SK-N-SH treated with all-trans-retinoic acid at 6 μM for 48 hours (cell line): ENCODE data around the gene SRGN.

ENCODE experiments used
- ARNTL ChIP-seq: fragments of 450-650 bp; formaldehyde crosslinking; IDR thresholded peaks from 2 replicates; pipeline ENCODE4 v1.5.0; 2020; ENCODE audit warnings: low read depth, mild to moderate bottlenecking, moderate library complexity, borderline replicate concordance
- BACH2 ChIP-seq: fragments of 250-450 bp; sonication (Bioruptor Pico); IDR thresholded peaks from 2 replicates; pipeline ENCODE4 v1.9.0; 2021; ENCODE audit warnings: mild to moderate bottlenecking, borderline replicate concordance
- CSDC2 ChIP-seq: fragments of 250-450 bp; sonication (Bioruptor Pico); IDR thresholded peaks from 2 replicates; pipeline ENCODE4 v1.5.0; 2020; ENCODE audit warnings: mild to moderate bottlenecking, moderate library complexity
- CSRNP3 ChIP-seq: fragments of 250-450 bp; sonication (Bioruptor Pico); IDR thresholded peaks from 2 replicates; pipeline ENCODE4 v1.5.1; 2021; ENCODE audit warnings: mild to moderate bottlenecking, moderate library complexity
- ESRRG ChIP-seq: fragments of 250-450 bp; sonication (Bioruptor Pico); IDR thresholded peaks from 2 replicates; pipeline ENCODE4 v1.6.1; 2021; ENCODE audit warnings: mild to moderate bottlenecking
- GLIS3 ChIP-seq: fragments of 250-450 bp; sonication (Bioruptor Pico); IDR thresholded peaks from 2 replicates; pipeline ENCODE4 v1.5.0; 2020; ENCODE audit warnings: mild to moderate bottlenecking, moderate library complexity
- PATZ1 ChIP-seq: fragments of 250-450 bp; sonication (Bioruptor Pico); IDR thresholded peaks from 2 replicates; pipeline ENCODE4 v1.8.0; 2020; ENCODE audit warnings: mild to moderate bottlenecking, moderate library complexity, borderline replicate concordance
- RARB ChIP-seq: fragments of 250-450 bp; sonication (Bioruptor Pico); IDR thresholded peaks from 2 replicates; pipeline ENCODE4 v1.8.0; 2021; ENCODE audit warnings: mild to moderate bottlenecking, moderate library complexity
- TOX ChIP-seq: fragments of 250-450 bp; sonication (Bioruptor Pico); IDR thresholded peaks from 2 replicates; pipeline ENCODE4 v1.8.0; 2021; ENCODE audit warnings: mild to moderate bottlenecking, moderate library complexity, borderline replicate concordance
- ZFP3 ChIP-seq: fragments of 250-450 bp; sonication (Bioruptor Pico); IDR thresholded peaks from 2 replicates; pipeline ENCODE4 v1.5.0; 2020; ENCODE audit warnings: mild to moderate bottlenecking, moderate library complexity
- ZFP30 ChIP-seq: fragments of 450-650 bp; formaldehyde crosslinking; IDR thresholded peaks from 2 replicates; pipeline ENCODE4 v1.5.0; 2022; ENCODE audit warnings: mild to moderate bottlenecking, moderate library complexity
- ZNF565 ChIP-seq: fragments of 450-650 bp; formaldehyde crosslinking; conservative IDR thresholded peaks from 2 replicates; pipeline ENCODE4 v1.5.0; 2020; ENCODE audit warnings: low read depth, mild to moderate bottlenecking, moderate library complexity
- TF ChIP-seq, protein P1 (sequence below): fragments of 250-450 bp; sonication (Bioruptor Pico); IDR thresholded peaks from 2 replicates; pipeline ENCODE4 v1.5.0; 2020; ENCODE audit warnings: mild to moderate bottlenecking, moderate library complexity
- TF ChIP-seq, protein P2 (sequence below): fragments of 250-450 bp; sonication (Bioruptor Pico); IDR thresholded peaks from 2 replicates; pipeline ENCODE4 v1.5.1; 2020; ENCODE audit warnings: low read depth, mild to moderate bottlenecking, moderate library complexity

DNA sequence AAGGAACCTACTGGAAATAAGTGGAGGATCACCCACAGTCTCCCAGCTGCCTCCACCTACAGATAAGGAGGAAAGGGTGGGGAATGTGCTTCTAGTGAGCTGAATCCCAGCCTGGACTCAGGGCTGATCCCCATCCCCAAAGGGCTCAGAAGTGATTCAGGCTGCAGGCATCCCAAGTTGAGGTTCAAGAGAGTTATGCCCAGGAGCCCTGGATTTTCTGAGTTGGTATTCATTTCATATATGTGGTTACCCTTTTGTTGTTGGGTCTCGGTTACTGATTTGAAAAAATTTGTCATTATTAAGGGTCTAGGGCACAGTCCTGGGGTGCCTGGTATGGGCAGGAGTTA is 30.0 kb upstream of the SRGN start:
- TF ChIP-seq ESRRG (no peak), PATZ1 (CRISPR knock-in tag) (no peak), ARNTL (no peak), RARB (CRISPR knock-in tag) (no peak), BACH2 (CRISPR knock-in tag) (no peak), CSDC2 (no peak), CSRNP3 (CRISPR knock-in tag) (no peak), ZFP3 (CRISPR knock-in tag) (no peak), ZFP30 (no peak), TOX (CRISPR knock-in tag) (no peak), GLIS3 (CRISPR knock-in tag) (no peak), ZNF565 (no peak)
- TF ChIP-seq, protein P1, sequence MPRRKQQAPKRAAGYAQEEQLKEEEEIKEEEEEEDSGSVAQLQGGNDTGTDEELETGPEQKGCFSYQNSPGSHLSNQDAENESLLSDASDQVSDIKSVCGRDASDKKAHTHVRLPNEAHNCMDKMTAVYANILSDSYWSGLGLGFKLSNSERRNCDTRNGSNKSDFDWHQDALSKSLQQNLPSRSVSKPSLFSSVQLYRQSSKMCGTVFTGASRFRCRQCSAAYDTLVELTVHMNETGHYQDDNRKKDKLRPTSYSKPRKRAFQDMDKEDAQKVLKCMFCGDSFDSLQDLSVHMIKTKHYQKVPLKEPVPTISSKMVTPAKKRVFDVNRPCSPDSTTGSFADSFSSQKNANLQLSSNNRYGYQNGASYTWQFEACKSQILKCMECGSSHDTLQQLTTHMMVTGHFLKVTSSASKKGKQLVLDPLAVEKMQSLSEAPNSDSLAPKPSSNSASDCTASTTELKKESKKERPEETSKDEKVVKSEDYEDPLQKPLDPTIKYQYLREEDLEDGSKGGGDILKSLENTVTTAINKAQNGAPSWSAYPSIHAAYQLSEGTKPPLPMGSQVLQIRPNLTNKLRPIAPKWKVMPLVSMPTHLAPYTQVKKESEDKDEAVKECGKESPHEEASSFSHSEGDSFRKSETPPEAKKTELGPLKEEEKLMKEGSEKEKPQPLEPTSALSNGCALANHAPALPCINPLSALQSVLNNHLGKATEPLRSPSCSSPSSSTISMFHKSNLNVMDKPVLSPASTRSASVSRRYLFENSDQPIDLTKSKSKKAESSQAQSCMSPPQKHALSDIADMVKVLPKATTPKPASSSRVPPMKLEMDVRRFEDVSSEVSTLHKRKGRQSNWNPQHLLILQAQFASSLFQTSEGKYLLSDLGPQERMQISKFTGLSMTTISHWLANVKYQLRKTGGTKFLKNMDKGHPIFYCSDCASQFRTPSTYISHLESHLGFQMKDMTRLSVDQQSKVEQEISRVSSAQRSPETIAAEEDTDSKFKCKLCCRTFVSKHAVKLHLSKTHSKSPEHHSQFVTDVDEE (CRISPR knock-in tag), result no peak
- TF ChIP-seq, protein P2, sequence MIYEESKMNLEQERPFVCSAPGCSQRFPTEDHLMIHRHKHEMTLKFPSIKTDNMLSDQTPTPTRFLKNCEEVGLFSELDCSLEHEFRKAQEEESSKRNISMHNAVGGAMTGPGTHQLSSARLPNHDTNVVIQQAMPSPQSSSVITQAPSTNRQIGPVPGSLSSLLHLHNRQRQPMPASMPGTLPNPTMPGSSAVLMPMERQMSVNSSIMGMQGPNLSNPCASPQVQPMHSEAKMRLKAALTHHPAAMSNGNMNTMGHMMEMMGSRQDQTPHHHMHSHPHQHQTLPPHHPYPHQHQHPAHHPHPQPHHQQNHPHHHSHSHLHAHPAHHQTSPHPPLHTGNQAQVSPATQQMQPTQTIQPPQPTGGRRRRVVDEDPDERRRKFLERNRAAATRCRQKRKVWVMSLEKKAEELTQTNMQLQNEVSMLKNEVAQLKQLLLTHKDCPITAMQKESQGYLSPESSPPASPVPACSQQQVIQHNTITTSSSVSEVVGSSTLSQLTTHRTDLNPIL, result no peak
